Stimulated activated CD8-positive, alpha-beta memory T cell treated with anti-CD3 and anti-CD28 coated beads, Interleukin-7, amount 100 ng/mL, for 24 hours (primary cell): ENCODE measurements around the gene CD3G.
"Not testable (repeated sequence)": the region's sequence is repeated elsewhere in the genome, so short reads cannot be mapped to it uniquely, and the experiment has no call there.

Source experiments
- DNase-seq: peaks from one replicate; pipeline ENCODE4 v3.0.0-alpha.2; 2020; ENCODE audit warnings: low read depth

The CD3G gene

GRCh38 chr11:118379497-118379896, 35.4 kb downstream of the CD3G start:
- no peak for DNase-seq

DNA sequence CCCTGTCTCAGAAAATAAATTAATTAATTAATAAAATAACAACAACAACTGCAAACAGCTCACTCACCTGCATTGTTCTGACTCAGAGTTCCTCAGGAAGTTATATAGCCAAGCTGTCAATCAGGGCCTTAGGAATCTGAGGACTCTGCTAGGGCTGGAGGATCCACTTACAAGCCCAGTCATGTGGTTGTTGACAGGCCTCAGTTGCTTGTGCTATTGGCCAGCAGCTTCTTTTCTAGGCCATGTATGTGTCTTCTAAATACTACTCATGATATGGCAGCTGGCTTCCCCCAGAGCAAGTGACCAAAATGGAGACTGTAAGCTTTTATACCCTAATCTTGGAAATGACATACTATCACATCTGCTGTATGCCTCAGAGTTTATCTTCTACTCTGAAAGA, 36.4 kb downstream of the CD3G start:
- no peak for DNase-seq

GRCh38 chr11:118382954-118383353, 38.8 kb downstream of the CD3G start:
- DNase-seq, result no peak

- DNase-seq, result no peak
Observed at GRCh38 chr11:118383657-118384056, 39.5 kb downstream of the CD3G start.

DNA sequence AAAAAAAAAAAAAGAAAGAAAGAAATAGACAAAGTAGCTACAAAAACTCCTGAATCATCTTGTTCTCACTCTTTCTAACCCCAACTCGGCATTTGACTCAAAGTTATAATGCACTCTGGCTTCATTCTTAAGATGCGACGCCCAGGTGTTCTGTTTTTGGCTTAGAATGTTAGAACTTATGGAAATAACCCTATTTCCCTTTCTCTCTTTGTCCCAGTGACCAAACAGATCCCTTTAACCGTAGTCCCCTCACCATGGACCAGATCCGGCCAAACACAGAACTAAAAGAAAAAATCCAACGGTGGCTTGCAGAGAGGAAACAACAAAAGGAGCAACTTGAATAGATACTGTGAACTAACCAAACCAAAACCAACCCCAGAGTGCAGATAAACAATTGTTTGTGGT, 52.0 kb downstream of the CD3G start:
- DNase-seq, result no peak

DNA sequence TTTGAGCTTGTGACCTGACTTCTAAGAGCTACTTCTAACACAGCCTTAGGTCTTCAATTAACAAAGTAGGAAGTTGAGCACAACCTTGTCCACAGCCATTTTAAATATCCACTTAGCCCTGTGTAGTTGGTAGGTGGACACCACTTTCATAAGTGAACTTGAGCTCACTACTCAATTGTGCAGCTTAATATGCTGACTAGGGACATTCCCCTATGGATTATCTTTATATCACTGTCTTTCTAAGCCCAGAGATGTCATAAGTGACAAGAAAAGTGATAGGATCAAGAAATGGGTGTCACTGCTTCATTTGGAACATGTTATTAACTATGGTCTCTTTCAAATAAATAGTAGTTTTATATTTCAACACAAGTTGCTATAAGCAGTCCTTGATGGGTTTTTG, 53.3 kb downstream of the CD3G start:
- no peak for DNase-seq

DNA sequence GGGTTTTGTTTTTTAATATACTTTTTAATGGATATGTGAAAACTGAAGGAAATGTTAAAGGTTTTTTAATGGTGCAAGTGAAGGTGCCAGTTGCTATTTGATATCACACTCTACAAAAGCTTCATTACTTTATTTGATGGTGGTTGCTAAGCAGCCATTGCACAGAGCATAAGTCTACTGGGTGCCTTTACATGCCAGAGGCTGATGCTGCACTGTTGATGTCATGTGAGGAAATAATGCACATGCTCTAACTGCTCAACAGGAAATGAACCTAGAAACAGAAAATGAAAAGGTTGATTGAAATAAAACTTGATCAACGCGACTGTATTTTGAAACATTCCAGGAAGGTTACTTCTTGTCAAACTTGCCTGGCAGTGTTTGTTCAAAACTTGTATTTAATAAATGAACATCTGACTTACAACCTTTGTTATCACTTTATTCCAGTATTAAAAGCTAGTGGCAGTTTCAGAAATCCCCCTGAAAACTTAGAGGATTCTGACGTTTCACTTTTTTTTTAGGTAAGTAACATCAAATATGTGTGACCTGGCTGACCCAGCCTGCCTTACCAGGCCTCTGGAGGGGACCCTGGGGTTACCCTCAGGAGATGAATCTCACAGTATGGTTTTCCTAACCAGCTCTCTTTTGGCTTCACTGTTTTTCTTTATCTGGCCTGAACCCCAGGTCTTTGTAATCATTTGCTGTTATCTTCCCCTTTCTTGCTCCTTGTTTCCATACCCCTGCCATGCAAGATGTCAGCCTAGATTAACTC, 54.8 kb downstream of the CD3G start:
- DNase-seq, result no peak

- DNase-seq, result peak; percentile 79
Observed at GRCh38 chr11:118401151-118401879, 57.2 kb downstream of the CD3G start, which contains the start of gene ATP5MG. TSS of gene ATP5MG (plus strand) at chr11:118401606. CDS start at chr11:118401666, 60 bp downstream.

DNA sequence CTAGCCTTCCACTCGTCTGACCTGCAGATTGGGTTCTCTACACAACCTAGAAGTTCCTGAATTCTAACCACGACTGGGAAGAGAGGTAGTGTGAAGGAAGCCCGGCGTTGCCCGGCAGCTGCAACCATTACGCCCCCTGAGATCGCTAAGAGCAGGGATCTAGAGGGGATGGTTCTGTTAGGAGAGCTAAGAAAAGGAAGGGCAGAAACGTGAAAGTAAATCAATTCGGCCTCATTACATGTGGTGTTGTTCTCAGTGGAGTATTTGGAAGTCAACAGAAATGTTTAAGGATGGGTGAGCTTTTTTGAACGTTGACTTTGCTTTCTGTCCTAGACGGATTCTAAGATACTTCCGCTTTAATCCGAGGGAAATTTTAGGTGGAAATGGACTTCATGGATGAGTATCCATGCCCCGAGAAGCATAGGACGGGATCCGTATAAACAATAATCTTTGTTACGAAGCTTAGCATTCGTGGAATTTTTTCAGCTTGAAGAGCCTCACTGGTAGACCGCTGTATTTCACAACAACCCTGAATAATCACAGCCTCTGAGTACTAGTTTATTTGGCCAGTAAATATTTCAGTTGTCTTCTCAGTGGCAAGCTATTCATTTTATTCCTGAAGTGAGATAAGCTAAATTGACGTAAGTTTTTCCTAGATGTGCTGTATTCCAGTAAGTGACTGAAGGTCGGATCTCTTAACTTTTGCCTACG, 57.9 kb downstream of the CD3G start:
- no peak for DNase-seq

DNA sequence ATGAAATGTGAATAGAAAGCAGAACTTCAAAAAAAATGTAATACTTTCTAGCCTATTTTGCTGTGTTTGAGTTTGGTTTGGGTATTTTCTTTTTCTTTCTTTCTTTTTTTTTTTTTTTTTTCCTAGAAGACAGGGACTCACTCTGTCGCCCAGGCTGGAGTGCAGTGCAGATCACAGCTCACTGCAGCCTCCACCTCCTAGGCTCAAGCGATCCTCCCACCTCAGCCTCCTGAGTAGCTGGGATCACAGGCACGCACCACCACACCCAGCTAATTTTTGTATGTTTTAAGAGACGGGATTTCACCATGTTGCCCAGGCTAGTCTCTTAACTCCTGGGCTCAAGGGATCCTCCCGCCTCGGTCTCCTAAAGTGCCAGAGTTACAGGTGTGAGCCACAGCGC, 58.5 kb downstream of the CD3G start:
- not testable (repeated sequence) for DNase-seq
